Mammary epithelial cell (primary cell): ENCODE results near the gene IRF4.

Source experiments
- CTCF ChIP-seq, 2 donors: IDR thresholded peaks in 1 of 2; conservative IDR thresholded peaks in 1 of 2; 2 replicates each; pipeline ENCODE4 v1.5.1; 2011 to 2012; ENCODE audit warnings: inconsistent platforms in 2 of 2, low read length in 2 of 2, mild to moderate bottlenecking in 2 of 2, control low read depth in 1 of 2, low read depth in 1 of 2; ENCODE audit not compliant: insufficient read depth in 1 of 2; ENCODE audit errors: extremely low read depth in 1 of 2
- EZH2 ChIP-seq: IDR thresholded peaks from 2 replicates; pipeline ENCODE4 v1.6.1; 2012; ENCODE audit warnings: low read length, inconsistent platforms, borderline replicate concordance

GRCh38 chr6:352474-352873 lies 39.1 kb upstream of the IRF4 start:
- TF ChIP-seq CTCF (conservative IDR thresholded peaks at IDR 0.05 in 1 of 2, IDR thresholded peaks at IDR 0.05 in 1 of 2; ENCODE audit: extremely low read depth in 1 of 2, insufficient read depth in 1 of 2, low read depth in 1 of 2, low read length in 2 of 2) (no peak), EZH2 (no peak)
